Epithelial cell of prostate (primary cell): ENCODE data around the gene SPTLC3.

ENCODE experiments used
- DNase-seq: peaks from one replicate; pipeline ENCODE4 v3.0.0-alpha.2; 2011; ENCODE audit warnings: low read depth, low spot score
- H3K27ac ChIP-seq: fragments of 450-650 bp; 2 replicates; pipeline ENCODE4 v1.5.1; 2017; ENCODE audit warnings: mild to moderate bottlenecking

Gene SPTLC3

GRCh38 chr20:13028001-13028400, 19.2 kb downstream of the SPTLC3 start:
- peak overlapping the region; percentile 76 for H3K27ac ChIP-seq
- no peak for DNase-seq

GRCh38 chr20:13028673-13029072, 19.9 kb downstream of the SPTLC3 start:
- no peak for DNase-seq
- H3K27ac ChIP-seq = peak overlapping the region; percentile 76

GRCh38 chr20:13029687-13030375, 21.1 kb downstream of the SPTLC3 start:
- H3K27ac ChIP-seq = peak overlapping the region; percentile 76
- peak; percentile 86 for DNase-seq

- DNase-seq = no peak
- no peak overlapping the region for H3K27ac ChIP-seq
Measured at GRCh38 chr20:13031751-13032150, 23.0 kb downstream of the SPTLC3 start.

GRCh38 chr20:13034115-13034514, 25.3 kb downstream of the SPTLC3 start:
- DNase-seq = no peak

GRCh38 chr20:13034936-13035335, 26.2 kb downstream of the SPTLC3 start:
- no peak for DNase-seq
- peak overlapping the region; percentile 43 for H3K27ac ChIP-seq

More at GRCh38 chr20:13034115-13034514, 25.3 kb downstream of the SPTLC3 start:
- no peak overlapping the region for H3K27ac ChIP-seq

GRCh38 chr20:13035399-13036152, 26.8 kb downstream of the SPTLC3 start:
- DNase-seq = no peak
- H3K27ac ChIP-seq = peak overlapping the region; percentile 43

GRCh38 chr20:13037727-13038126, 29.0 kb downstream of the SPTLC3 start:
- DNase-seq = no peak
- no peak overlapping the region for H3K27ac ChIP-seq

- no peak overlapping the region for H3K27ac ChIP-seq
- no peak for DNase-seq
Measured at GRCh38 chr20:13041574-13042457, 33.0 kb downstream of the SPTLC3 start.

GRCh38 chr20:13042458-13042794, 33.7 kb downstream of the SPTLC3 start:
- no peak overlapping the region for H3K27ac ChIP-seq
- no peak for DNase-seq

- no peak for DNase-seq
- H3K27ac ChIP-seq = no peak overlapping the region
Measured at GRCh38 chr20:13046409-13046808, 37.6 kb downstream of the SPTLC3 start.

- no peak for DNase-seq
- no peak overlapping the region for H3K27ac ChIP-seq
Measured at GRCh38 chr20:13054011-13054410, 45.2 kb downstream of the SPTLC3 start.

- DNase-seq = no peak
- no peak overlapping the region for H3K27ac ChIP-seq
Measured at GRCh38 chr20:13058666-13059389, 50.1 kb downstream of the SPTLC3 start.

- DNase-seq = no peak
- H3K27ac ChIP-seq = no peak overlapping the region
Measured at GRCh38 chr20:13059398-13060136, 50.8 kb downstream of the SPTLC3 start.

GRCh38 chr20:13060327-13060726, 51.6 kb downstream of the SPTLC3 start:
- no peak for DNase-seq
- no peak overlapping the region for H3K27ac ChIP-seq

- H3K27ac ChIP-seq = no peak overlapping the region
- DNase-seq = peak; percentile 27
Measured at GRCh38 chr20:13061381-13061780, 52.6 kb downstream of the SPTLC3 start.

- DNase-seq = no peak
- H3K27ac ChIP-seq = no peak overlapping the region
Measured at GRCh38 chr20:13062789-13063188, 54.0 kb downstream of the SPTLC3 start.

GRCh38 chr20:13068336-13068735, 59.6 kb downstream of the SPTLC3 start:
- H3K27ac ChIP-seq = peak overlapping the region; percentile 31
- no peak for DNase-seq

- H3K27ac ChIP-seq = no peak overlapping the region
- DNase-seq = no peak
Measured at GRCh38 chr20:13081877-13082276, 73.1 kb downstream of the SPTLC3 start.

GRCh38 chr20:13082378-13082777, 73.6 kb downstream of the SPTLC3 start:
- no peak overlapping the region for H3K27ac ChIP-seq
- DNase-seq = no peak
